Activated CD4-positive, alpha-beta T cell treated with anti-CD3 and anti-CD28 coated beads, Interleukin-2, amount 50 U/mL, for 4 hours (primary cell): ENCODE measurements around the gene GPR176.
"Not testable (repeated sequence)": the region's sequence is repeated elsewhere in the genome, so short reads cannot be mapped to it uniquely, and the experiment has no call there.

Source experiments
- DNase-seq, 2 experiments: peaks; one replicate each; pipeline ENCODE4 v3.0.0-alpha.2; 2020

The GPR176 gene

DNA sequence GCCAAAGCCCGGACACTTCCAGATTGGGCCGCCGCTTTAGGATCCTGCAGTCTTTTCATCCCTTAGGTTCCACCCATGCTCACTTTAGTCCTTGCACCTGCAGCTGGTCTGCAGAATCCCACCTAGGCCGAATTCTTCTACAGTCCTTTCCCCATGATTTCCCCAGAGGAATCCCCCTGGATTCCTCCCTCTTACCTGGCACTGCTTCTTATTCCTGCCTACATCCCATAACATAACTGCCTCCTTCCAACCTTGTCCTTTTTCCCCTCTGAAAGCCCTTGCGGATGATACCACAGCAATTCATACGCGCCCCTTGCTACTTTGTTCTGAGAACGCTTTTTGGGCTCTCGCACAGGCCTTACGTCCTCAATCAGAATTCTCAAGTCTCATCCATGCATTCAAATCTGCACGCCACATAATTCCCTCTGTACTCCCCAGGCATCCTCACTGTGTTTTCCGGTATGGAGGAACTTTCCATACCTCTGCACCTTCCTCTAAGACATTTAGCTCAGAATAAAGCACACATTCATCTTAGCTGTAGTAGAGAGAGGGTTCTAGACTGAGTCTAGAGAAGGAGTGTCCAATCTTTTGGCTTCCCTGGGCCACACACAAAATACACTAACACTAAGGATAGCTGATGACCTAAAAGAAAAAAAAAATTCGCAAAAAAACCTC is 14.5 kb upstream of the GPR176 start:
- no peak for DNase-seq

DNA sequence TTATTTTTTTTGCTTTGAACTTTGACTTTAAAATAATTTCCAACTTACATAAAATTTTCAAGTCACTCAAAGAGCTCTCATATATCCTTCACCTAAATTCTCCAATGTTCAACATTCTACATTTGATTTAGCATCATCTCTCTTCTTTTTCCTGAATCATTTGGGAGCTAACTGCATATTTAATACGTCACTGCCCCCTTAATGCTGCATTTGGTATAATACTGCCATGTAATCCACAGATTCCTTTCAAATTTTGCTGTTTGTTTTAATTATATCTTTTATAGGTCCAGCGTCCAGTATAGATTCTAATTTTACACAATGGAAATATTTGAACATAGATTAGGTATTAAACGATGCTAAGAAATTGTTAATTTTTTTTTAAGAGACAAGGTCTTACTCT is 11.5 kb upstream of the GPR176 start:
- no peak for DNase-seq

DNA sequence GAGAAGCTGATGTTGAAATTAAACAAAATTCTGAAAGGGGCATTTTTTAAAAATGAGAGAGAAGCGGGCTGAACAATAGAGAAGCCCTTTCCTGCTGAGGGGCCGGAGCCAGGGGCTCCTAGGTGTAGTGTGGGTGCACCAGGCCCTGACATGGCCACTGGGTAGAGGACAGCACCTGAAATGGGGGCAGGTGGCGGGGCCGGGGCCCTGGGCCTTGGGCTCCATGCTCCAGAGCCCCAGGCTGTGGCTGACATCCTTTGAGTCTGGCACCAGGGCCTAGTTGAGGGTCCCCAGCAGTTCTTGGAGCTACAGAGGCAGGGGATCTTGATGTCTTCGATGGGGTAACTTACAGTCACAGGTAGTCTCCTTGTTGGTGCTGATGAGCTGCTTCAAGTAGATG is 6.5 kb upstream of the GPR176 start:
- no peak for DNase-seq

DNA sequence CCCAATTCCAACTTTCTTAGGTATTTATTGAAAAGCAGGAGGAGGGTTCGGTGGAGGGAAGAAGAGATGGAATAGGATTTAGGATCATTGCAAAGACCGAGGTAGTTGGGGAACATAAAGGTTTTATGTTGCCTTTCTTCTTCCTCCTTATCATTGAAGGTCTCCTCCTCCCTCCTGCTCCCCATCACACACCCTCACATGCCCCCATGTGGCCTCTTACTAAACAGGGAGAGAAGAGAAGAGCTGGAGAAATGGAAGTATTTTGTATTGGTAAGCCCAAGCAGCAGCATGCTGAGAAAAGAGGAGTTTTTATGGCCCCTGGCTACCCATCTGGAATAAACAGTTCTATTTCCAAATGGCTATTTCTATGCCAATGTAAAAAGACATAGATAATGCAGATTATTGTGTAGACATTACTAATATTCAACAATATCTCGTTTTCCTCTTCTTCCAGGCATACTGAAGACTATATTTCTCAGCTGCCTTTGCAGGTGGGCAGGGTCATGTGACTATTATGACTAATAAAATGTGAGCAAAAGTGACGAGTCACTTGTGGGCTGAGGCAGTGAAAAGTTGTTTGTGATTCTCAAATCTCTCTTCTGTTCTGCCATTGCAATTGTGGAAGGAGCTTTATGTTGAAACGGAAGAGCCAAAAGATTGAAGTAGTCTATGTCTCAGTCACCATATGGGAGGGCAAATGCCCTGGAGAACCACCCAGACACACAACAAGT is 5.2 kb upstream of the GPR176 start:
- no peak for DNase-seq

DNA sequence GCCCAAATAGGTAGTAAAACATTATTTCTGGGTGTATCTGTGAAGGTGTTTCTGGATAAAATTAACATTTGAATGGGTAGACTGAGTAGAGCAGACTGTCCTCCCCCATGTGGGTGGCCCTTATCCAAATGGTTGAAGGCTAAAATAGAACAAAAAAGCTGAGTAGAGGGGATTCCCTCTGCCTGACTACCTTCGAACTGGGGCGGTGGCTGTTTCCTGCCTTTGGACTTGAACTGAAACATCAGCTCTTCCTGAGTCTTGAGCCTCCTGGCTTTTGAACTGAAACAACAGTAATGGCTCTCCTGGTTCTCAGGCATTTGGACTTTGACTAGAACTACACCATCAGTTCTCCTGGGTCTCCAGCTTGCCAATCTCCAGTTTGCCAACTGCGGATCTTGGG is 4.4 kb upstream of the GPR176 start:
- DNase-seq, result no peak

DNA sequence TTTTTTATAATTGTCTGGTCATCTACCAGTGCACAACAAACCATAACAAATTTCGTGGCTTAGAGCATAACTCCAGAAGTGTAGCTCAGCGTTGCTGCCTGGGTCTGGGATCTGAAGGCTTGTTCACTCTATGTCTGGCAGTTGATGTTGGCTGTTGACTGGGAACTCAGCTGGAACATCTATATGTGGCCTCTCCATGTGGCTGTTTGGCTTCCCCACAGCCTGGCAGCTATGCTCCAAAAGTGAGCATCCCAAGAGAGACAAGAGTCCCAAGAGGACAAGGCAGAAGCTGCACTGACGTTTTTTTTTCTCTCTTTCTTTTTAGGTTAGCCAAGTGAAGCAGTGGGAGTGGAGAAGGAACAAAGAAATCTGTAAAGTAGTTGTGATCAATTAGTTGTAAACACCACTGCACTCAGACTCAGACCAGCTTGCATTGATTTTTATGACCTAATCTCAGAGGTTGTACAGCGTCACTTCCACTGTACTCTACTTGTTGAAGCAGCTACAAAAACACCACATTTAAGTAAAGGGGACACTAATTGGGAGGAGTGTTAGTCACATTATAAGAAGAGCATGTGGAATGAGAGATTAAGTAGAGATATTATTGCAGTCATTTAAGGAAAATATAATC is 2.5 kb upstream of the GPR176 start:
- no peak for DNase-seq

DNA sequence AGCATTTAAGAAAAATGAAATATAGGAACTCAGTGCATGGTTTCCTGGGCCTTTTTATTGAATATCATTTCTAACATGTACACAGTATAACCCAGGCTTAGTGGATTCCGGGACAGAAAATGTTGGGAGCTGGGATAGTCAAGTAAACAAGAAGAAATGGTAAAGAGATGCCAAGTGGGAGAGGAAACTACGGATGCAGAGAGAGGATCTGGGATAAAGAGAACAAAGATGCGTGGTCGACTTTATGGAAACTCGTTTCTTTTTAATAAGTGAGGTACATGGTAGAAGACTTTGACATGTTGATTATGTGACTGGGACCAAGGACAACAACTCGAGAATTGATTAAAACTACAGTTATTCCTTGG is 1.2 kb upstream of the GPR176 start:
- DNase-seq, result no peak

DNA sequence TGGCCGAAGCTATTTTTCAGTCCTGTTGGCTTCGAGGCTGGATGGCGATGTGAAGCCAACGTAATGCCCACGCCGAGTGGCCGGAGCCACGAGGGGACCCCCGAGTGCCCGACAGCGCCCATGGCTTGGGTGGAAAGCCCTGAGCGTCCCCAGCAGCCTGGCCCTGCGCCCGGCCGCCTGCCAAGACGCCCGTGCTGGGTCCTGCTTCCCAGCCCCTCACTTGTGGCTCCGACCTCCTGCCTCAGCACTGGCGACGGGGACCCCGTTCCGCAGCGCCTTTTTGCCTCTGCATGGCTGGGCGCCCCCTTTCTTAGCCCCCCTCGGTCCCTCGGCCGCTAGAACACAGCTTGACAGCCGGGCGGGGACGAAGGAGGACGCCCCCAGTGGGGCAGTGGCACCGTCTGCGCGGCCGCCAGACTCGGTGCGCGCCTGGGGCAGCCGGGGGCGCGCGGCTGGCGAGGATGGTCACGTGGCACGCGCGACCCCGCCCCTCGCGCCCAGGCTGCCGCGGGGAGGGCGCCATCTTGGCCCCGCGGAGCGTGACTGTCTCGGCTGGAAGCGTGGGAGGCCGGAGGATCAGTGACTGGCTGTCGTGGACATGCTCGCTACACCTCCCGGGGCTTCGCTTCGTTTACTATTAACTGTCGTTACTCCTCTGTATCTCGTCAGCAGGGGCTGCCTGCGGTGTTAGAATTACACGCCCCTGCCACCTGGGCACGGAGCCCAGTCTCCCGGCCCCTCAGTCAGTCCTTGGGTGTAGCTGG is 626 bp upstream of the GPR176 start:
- peak; percentile 82 to 86 for DNase-seq

DNA sequence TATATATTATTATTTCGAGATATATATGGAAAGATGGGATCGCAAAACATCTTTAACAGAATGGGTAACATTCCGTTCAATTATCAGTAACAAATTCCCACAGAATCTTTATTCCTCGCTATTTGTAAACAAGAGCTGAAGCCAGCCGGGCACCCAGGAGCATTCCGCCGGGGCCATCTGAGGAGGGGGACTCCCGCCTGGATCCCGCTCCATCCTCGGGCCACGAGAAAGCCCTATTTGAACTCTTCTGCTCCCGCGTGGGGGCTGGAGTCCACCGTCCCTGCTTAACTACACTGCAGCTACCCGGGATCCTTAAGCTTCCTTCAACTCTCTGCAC is 687 bp downstream of the GPR176 start:
- DNase-seq, result no peak

DNA sequence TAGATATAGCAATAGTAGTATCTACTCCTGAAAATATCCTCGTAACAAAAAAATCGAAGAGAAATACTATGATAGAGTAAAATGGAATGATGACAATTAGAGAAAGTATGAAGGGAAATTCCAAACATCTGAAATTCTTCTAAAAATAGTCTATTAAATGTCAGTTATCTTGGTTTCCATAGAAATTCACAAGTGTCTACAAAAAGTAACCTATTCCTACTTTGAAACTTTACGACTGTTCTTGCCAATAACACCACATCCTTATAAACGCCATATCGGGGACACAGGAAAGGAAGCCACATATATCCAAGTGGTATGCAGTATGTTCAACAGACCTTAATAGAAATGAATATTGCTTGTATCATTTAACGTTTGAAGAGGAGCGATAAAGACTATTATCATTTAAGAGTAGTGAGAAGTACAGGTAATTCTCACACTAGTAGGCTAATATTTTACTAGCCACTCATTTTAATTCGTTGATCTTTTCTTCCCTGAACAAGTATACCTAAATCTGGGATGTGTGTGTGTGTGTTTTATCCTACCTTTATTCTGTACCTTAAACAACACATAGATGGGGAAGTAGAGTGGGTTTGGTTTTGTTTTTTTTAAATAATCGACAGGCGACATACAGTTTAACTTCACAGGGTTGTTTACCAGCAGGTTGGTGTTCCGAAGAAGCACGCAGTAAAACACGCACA is 1.2 kb downstream of the GPR176 start:
- no peak for DNase-seq

DNA sequence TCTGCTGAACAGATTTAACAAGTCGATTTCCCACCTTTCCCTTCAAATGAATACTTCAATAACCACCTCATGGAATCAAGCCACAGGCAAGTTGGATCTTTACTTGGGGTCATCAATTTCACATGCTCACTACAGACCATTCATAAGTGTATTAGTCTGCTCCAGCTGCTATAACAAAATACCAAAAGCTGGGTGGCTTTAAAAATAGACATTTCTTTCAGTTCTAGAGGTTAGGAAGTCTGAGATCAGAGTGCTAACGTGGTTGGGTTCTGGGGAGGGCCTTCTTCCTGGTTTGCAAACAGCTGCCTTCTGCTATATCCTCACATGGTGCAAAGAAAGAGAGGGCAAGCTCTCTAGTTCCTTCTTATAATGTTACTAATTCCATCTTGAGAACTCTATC is 5.1 kb downstream of the GPR176 start:
- DNase-seq, result no peak

DNA sequence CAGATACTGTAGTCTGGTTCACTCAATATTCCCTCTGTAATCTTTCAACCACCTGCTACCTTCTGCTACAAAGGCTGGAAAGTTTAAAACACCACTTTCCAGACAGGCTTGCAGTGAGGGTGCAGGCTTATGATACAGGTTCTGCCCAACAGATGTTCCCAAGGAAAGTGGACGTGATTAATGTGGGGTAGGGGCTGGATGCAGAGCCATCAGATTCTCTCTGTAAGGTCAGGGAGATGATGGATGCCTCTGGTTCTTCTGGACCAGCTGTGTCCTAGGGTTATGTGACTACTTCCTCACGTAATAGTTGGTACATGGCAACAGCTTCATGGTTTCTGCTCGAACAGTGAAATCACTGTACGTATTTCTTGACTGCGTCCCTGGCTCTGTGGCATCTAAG is 11.1 kb downstream of the GPR176 start:
- DNase-seq, result no peak

DNA sequence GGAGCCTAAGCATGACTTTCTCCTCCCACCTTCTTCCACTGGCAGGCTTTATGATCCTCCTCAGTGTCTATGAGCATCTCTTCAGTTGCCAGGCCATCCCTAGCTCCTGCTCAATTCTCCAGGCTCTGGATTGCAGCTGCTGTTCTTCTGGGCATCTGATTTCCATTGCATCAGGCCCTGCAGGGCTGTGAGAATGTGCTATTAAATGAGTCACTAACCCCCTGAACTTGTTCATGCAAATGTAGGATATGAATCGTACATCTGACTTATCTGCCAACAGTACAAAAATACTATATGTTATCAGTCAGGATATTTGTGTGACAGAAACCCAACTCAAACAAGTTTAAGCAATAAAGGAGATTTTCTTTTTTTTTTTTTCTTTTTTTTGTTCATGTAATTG is 11.9 kb downstream of the GPR176 start:
- no peak for DNase-seq

DNA sequence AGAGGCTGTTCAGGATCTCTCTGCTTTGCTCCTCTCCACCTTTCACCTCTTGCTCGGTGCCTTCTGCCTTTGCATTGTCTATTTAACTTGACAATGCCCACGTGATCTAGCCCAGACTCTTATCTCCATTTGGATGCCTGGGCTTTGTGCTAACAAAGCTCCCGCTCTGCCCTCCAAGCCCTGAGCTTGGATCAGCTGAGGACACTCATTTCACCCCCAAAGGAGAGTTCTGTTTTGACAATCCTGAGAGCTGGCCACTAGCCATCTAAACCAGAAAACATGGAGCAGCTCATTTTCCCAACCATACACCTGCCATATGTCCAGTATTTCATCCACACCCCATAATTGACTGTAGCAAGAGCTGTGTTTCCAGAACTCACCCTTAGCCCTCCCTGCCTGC is 12.8 kb downstream of the GPR176 start:
- no peak for DNase-seq

DNA sequence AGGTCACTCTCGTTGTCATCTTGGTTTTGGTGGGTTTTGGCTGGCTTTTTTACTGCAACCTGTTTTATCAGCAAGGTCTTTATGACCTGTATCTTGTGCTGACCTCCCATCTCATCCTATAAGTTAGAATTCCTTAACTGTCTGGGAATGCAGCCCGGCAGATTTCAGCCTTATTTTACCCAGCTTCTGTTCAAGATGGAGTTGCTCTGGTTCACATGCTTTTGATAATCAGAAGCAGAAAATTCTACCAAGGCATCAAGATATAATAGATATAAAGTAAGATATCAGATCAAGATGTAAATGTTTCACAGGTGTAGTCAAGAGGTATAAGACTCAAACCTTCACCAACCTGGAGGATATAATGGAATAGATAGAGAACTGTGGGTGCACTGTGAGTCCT is 16.0 kb downstream of the GPR176 start:
- no peak for DNase-seq

DNA sequence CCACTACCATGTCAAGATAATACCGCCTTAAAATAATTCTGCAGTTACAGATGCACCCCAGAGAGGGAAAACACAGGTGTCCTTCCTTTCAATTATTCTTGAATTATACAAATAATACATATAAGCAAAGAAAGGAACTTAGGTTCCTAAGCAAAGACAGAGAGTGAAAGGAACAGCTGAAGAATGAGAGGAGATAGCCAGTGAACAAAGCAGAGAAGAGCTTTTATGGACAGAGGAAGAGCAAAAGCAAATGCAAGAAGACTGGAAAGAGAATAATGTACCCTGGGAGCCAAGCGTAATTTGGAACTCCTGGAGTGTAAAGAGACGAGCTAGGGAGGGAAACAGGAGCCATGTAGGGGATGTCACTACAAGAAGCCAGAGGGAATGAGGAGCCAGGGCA is 21.7 kb downstream of the GPR176 start:
- no peak for DNase-seq

DNA sequence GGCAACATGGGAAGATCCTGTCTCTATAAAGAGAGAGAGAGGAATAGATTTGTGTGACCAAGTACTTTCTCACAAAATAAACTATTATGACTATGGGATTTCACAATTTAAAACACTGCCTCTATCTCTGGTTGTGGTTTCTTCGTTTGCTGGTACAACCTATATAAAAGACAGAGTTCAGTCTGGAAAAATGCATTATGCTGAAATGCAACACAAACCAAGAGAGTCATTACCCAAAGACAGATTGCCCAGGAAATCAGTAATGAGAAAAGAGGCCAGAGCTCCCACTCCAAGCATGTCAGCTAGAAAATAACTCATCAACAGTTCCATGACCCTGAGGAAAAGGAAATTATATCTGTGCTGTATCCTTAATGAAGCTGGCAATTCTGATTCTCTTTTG is 23.2 kb downstream of the GPR176 start:
- no peak for DNase-seq

DNA sequence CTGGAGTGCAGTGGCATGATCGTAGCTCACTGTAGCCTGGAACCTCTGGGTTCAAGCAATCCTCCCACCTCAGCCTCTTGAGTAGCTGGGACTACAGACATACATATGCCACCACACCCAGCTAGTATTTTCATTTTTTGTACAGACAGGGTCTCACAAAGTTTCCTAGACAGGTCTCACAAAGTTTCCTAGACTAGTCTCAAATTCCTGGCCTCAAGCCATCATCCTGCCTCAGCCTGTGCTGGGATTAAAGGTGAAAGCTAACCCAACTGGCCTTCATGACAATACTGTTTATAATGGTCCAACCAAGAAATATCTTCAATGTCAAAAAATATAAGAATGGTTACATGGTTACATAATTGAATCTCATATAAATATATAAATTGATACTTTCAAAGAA is 24.0 kb downstream of the GPR176 start:
- DNase-seq, result no peak

DNA sequence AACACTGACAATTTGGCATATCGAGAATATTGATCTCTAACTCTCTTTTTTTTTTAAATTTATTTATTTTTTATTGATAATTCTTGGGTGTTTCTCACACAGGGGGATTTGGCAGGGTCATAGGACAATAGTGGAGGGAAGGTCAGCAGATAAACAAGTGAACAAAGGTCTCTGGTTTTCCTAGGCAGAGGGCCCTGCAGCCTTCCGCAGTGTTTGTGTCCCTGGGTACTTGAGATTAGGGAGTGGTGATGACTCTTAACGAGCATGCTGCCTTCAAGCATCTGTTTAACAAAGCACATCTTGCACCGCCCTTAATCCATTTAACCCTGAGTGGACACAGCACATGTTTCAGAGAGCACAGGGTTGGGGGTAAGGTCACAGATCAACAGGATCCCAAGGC is 27.0 kb downstream of the GPR176 start:
- not testable (repeated sequence) for DNase-seq

DNA sequence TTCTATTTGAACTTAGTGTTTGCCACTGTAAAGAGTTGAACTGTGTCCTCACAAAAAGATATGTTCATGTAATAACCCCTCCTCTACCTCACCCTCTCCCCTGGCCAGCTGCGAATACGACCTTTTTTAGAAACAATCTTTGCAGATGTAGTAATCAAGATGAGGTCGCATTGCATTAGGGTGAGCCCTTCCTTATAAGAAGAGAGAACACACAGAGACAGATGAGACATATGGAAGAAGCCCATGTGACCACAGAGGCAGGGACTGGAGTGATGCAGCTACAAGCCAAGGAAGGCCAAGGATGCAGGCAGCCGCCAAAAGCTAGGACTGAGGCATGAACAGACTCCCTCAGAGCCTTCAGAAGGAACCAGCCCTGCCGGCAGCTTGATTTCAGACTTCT is 27.6 kb downstream of the GPR176 start:
- no peak for DNase-seq

DNA sequence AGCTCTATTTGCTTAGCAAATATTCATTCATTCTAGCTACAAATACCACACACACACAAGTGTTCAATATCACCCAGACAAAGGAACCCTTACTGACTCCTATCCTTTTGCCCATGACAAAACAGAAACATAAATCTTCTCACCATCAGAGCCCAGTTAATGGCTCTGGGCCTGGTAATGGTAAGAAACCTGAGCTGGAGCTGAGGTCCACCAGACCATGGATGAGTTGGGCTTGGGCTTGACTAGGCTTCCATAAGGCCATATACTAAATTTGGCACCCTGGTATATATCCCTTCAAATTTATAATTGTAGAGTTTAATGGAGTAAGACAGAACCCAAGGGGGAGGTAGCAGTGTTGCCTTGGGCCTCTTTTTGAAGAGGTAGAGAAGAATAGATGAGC is 29.4 kb downstream of the GPR176 start:
- DNase-seq, result no peak

DNA sequence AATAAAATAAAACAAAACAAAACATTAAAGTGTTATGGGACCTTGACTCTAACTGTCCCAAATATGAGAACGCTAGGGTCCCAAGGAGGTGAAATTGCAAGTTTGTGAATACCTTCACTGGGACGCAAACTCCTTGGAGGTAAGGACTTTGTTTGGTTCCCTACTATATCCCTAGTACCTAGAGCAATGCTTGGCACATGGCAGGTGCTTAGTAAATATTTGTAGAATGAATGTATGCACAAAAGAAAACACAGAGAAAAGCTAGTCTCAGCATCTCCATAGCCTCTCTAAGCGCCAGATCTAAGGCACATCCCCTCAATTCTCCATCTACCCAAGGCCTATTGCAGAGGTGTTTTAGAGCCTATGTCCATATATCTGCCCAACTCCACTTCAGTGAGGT is 30.5 kb downstream of the GPR176 start:
- no peak for DNase-seq

DNA sequence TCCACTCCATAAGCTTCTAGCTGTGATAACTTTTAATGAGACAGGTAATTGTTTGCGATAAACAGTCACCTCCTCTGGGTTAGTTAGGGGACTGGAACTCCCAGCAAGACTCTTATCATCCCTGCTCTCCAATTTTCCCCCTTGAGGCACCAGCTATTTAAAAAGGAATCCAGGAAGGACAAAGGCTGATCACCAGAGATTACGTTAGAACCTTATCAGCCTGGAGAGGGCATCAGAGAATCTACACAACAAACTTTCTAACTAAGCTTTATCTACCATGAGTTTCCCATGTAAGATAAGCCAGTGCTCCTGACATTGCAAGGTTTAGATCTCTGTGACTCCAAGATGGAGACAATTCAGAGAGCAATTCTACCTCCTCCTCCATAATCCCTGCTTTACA is 31.3 kb downstream of the GPR176 start:
- no peak for DNase-seq
